Glomerular visceral epithelial cell (primary cell): ENCODE results near the gene OGFRL1.
"Not testable (repeated sequence)": the region's sequence is repeated elsewhere in the genome, so short reads cannot be mapped to it uniquely, and the experiment has no call there.

Experiments used
- DNase-seq: peaks from one replicate; pipeline ENCODE4 v3.0.0-alpha.2; 2016; ENCODE audit errors: extremely low spot score

OGFRL1 gene

DNA sequence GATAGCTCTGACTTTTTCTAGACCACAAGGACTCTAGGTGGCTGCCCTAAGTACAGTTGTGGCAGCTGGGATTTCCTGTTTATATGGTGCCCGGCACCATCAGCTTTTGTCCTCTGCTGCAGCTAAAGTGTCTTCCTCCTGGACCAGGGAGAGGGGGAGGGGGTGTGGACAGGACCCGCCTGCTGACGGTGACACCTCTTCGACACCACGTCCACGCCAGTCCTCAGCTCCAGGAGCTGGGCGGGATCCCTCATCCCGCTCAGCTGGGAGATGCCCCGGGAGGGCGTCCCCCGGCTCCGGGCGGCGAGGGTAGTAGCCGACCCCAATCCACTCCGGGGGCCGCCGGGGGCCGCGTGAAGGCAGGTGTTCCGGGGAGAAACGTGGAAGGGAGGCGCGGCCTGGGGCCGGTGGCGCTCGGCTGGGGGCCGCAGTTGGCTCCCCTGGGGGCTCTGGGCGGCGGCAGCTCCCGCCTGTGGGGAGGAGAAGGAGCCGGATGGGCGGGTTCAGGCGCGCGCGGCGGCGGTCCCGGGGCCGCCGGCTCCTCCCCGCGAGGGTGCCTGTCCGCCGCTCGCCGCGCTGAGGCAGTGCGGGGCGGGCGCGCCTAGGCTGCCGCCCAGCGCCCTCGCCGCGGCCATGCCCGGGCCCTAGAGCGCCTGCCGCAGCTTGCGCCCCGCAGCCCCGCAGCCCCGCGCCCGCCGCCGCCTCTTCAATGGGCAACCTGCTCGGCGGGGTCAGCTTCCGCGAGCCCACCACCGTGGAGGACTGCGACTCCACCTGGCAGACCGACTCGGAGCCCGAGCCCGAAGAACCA lies at the start of gene OGFRL1:
Gene OGFRL1 (plus strand): TSS at position 584 of the 811 bp plus-strand sequence. CDS start 126 bp downstream, at position 710.
- DNase-seq, result peak; percentile 90

GRCh38 chr6:71239694-71240093 lies 48.9 kb upstream of the OGFRL1 start:
- no peak for DNase-seq

DNA sequence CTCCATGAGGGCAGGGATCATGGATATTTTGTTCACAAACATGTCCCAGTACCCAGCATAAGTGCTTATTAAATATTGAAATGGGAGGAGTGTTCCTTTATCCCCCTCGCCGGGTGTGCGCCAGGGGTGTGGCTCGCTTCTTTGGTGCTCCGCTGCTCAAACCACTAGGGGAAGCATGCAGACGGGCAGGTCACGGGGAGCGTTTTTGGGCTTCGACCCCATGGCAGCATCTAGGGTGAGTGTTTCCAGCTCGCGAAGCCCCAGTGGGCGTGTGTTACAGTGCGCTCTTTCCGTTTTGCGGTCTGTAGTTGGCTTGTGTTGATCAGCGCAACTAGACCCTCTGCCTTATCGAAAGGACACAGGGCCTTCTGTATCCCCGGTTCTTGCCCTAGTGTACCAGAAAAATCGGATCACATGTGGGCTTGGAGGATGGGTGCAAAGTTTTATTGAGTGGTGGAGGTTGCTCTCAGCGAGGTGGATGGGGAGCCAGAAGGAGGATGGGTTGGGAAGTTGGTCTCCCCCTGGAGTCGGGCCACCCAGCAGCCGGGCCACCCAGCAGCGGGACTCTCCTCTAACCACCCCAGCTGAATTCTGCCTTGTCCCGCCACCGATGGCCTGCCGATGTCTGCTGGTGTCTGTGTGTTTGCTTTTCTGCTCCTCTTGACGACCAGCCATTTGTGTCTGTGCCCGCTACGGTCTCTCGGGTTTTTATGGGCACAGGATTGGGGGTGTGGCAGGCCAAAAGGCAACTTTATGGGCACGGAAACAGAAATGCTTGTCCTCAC lies 43.2 kb upstream of the OGFRL1 start:
- no peak for DNase-seq

GRCh38 chr6:71246596-71246995 lies 42.0 kb upstream of the OGFRL1 start:
- no peak for DNase-seq

DNA sequence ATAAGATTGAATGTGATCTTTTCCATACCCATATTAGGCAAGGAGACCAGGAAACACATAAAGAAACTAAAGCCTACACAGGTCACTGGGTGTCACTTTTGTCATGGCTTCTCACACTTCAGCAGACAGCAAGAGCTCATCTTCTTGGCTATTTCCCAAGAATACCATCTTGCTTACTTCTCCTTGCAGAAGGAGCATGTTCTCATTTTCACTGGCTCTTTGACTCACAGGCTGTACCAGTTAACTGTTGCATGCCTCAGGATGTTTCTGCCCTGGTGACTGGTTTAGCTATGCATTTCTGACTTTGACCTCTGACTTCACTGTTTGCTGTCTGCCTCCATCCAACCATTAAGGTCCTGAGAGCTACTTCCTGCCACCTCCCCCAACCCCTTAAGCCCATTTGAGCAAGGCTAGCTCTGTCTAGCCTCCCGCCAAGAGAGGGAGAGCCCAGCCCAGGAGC lies 40.3 kb upstream of the OGFRL1 start:
- DNase-seq, result peak; percentile 94

- DNase-seq, result no peak
These were observed 39.6 kb upstream of the OGFRL1 start for GRCh38 chr6:71248878-71249544.

- DNase-seq, result peak; percentile 62
These were observed 38.5 kb upstream of the OGFRL1 start for GRCh38 chr6:71250099-71250602.

- DNase-seq, result no peak
These were observed 36.2 kb upstream of the OGFRL1 start for GRCh38 chr6:71252410-71252809.

DNA sequence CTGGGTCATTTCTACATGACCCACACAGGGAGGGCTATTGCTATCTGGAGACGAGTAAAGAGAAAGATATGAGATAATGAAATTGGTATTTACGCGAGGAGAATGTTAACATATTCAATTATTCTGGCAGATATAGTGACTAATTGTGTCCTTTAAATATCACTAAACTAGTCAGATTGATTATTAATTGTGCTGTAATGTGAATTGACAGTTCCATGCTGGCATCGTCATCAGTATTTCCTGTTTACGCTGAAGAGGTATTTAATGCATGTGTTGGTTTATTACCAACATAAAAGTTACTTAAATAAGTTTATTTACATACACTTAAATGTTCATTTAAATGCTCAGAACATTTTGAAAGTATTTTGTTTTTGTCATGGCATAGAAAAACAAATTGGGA lies 35.7 kb upstream of the OGFRL1 start:
- DNase-seq, result no peak

DNA sequence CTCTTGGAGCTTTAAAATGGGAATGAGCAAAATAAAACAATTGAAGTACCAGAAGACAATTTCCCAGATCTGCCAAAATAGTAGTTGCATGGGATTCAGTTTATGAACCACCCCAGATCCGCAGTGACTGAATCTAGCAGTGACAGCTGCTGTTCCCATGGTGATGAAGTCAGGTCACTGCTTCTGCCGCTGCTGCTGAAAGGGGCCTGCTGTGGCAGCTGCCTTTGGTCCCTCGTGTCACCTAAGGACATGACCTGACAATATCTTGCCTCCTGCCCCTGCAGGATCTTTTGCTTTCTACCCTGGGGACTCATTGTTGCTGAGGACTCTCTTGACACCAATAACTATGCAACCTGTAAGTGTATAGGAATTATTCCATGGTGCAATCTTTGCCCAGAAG lies 34.3 kb upstream of the OGFRL1 start:
- DNase-seq, result no peak

- no peak for DNase-seq
These were observed 30.3 kb upstream of the OGFRL1 start for GRCh38 chr6:71258078-71258866.

DNA sequence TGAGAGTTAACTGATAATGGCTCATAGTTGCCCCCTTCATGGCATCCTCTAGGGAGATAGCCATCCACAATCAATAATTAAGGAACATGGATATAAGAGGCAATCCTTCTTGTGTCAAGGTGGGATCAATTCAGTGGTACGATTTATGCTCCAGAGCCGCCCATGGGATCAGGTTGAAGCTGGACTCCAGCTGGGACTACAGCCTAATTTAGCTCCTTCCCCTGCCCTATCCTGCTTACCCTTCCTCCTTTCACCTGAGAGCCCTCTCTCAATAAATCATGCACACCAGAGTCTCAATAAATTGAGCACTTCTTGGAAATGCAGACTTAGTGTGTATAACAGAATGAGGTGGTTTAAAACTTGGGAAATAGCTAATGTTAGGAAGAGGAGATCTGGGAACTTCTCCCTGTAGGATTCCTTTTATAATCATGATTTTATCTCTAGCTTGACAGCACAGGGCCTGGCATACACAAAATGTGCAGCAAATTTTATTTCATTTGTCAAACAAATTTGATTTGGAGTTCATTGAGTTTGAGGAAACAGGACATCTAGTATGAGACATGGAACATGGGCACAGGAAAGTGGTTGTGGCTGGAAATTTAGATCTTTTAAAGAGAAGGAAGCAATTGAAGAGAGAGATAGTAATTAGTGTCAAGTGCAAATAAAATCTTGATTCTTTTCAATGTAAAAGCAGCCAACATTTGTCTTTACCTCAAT lies 28.6 kb upstream of the OGFRL1 start:
- no peak for DNase-seq

- DNase-seq, result no peak
These were observed 25.7 kb upstream of the OGFRL1 start for GRCh38 chr6:71262914-71263313.

DNA sequence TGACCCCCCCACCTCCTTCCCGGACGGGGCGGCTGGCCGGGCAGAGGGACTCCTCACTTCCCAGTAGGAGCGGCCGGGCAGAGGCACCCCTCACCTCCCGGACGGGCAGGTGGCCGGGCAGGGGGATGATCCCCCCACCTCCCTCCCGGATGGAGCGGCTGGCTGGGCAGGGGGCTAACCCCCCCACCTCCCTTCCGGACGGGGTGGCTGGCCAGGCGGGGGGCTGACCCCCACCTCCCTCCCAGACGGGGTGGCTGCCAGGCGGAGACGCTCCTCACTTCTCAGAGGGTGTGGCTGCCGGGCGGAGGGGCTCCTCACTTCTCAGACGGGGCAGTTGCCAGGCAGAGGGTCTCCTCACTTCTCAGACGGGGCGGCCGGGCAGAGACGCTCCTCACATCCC lies 22.2 kb upstream of the OGFRL1 start:
- DNase-seq, result not testable (repeated sequence)

DNA sequence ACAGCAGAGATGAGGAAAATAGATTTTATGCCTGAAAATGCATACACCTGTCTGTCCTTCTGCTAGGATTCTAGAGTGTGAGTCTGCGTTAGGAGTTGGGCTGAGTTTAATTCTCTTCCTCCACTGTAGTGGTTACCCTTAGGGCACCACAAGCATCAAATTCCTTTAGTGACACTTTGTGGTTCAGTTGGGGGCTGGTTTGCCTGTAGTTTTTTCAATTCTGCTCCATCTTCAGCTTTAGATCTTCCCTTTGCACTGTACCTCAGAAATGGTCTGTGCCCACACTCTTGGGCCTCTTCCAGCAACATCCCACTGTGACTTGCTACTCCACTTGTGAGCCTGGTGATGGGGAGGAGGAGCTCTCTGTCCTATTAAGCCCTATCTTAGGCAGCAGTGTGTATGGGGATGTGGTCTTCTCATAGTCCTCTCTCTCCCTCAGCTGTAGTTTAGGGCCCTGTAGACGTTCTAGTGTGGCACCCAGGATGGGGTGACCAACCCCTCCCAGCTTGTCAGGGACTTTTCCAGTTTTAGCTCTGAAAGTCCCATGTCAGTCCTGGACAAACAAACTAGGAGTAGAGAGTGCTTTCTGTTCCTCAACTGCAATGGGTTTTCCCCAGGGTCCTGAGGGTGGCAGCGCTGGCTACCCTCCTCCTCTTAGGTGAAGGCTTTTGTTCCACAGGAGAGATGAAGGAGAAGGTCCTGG lies 19.7 kb upstream of the OGFRL1 start:
- no peak for DNase-seq

DNA sequence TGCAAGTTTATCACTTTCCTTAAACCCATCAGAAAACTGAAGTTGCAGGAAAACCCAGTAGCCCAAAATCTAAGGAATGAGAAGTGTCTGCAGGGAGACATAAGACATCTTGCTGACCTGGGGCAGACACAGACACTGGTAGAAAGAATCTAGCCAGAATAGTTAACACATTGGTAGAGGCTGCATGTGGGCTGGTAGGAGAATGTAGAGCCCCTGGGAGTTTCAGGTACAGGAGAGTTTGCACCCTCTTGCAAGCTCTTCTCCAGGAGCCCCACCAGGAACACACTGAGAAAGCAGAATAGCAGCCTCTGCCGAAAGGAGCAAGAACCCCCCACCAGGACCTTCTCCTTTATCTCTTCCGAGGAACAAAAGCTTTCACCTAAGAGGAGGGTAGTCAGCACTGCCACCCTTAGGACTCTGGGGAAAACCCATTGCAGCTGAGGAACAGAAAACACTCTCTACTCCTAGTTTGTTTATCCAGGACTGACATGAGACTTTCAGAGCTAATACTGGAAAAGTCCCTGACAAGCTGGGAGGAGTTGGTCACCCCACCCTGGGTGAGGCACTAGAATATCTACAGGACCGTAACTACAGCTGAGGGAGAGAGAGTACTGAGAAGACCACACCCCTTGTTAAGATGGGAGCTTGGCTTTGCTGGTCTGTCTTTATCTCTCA lies 10.5 kb upstream of the OGFRL1 start:
- DNase-seq, result peak; percentile 9

- DNase-seq, result peak; percentile 73
These were observed 9.3 kb upstream of the OGFRL1 start for GRCh38 chr6:71279321-71279720.

DNA sequence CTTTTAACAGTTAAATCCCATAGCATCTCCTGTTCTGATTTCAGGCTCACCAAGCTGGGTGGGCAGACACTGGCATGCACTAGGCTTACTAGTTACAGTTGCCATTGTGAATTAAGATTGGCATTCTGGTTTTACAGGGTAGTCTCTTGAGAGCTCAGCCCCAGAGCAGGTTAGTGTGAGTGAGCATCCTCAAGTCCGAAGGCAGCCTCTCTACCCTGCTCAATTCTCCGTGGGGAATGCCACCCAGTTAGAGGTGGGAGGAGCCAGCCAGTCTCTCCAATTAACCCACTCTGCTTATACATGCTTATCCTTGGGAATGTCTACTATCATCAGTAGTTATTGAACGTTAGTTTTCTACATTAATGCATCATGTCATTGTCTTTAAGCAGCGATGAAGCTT lies 8.9 kb upstream of the OGFRL1 start:
- no peak for DNase-seq

GRCh38 chr6:71280701-71281100 lies 7.9 kb upstream of the OGFRL1 start:
- DNase-seq, result no peak
